Measurements from ENCODE around the gene PHC2.

- TF ChIP-seq CTCF (IDR thresholded peaks at IDR 0.05; ENCODE audit: low read length) (no peak), EZH2 (optimal IDR thresholded peaks at IDR 0.05; ENCODE audit: low read depth, low read length) (no peak)
Measured at GRCh38 chr1:33424610-33425009, 6.3 kb downstream of the PHC2 start.
